ENCODE data around the gene FOXRED2. TPM values are rescaled to one million over a fixed set of nuclear protein-coding genes. Genes with fewer than 3 reads are reported as not detected.
"Not testable (repeated sequence)": the region's sequence is repeated elsewhere in the genome, so short reads cannot be mapped to it uniquely, and the experiment has no call there.

FOXRED2 gene
- total RNA-seq, 1 donor from 2014 or later, result 23.1 TPM

DNA sequence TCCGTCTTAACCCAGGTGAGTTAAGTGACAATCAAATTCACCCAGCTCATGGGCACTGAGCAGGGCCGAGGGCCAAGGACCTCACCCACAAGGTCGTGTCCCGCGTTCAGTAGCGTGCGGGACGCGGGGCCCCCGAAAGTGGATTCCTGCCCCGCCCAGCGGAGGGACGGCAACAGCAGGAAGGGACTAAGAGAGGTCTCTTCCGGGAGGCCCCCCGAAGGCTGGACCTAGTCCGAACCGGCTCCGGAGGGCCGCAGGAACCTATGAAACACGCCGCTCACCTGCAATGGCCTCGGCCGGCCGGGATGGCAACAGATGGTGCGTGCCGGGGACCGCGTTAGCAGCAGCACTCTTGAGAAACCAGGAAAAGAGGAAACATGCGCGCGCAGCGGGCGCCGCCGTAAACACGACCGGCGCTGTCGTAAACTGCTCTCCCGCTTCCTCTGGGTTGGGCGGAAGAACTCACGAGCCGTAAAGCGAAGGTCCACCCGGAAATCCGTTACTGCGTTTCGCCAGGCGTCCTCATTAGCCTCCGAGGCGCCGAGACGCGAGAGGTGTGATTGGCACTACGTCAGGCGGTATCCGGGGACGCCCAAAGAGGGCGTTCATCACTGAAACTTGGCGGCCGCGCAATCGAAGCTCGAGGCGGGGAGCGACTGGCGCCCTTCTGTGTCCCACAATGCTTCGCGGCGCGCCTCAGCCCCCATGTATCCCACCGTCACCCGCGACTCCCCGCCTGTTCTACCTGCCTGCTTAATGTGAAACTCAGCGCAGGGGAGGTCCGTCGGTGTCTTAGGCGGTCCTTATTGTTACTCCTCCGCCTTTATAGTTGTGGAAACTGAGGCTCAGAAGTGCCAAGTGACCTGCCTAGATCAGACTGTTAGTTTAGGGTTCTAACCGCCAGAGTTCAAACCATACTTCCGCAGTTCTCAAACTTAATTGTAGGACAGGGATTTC, 22.2 kb upstream of the FOXRED2 start, which contains the start of gene EIF3D:
TSS of gene EIF3D (minus strand) at position 372 of the 957 bp plus-strand sequence. CDS start 3,045 bp downstream, outside the sequence.
- H3K4me3 Mint-ChIP-seq (ENCODE audit: unreplicated experiment), result peak within 1 kb of the TSS; percentile 87
- H3K4me1 Mint-ChIP-seq (ENCODE audit: low read depth), result peaks cover 27% of the 10 kb centered on the region
- H3K27me3 Mint-ChIP-seq (ENCODE audit: low read depth), result no peaks in the 10 kb centered on the region
- DNase-seq (ENCODE audit: low spot score), result peak; percentile 98
- TF ChIP-seq, protein P1, sequence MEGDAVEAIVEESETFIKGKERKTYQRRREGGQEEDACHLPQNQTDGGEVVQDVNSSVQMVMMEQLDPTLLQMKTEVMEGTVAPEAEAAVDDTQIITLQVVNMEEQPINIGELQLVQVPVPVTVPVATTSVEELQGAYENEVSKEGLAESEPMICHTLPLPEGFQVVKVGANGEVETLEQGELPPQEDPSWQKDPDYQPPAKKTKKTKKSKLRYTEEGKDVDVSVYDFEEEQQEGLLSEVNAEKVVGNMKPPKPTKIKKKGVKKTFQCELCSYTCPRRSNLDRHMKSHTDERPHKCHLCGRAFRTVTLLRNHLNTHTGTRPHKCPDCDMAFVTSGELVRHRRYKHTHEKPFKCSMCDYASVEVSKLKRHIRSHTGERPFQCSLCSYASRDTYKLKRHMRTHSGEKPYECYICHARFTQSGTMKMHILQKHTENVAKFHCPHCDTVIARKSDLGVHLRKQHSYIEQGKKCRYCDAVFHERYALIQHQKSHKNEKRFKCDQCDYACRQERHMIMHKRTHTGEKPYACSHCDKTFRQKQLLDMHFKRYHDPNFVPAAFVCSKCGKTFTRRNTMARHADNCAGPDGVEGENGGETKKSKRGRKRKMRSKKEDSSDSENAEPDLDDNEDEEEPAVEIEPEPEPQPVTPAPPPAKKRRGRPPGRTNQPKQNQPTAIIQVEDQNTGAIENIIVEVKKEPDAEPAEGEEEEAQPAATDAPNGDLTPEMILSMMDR (IDR thresholded peaks at IDR 0.05), result peak; percentile 16
- H3K36me3 Mint-ChIP-seq (ENCODE audit: low read depth), result peaks cover 16% of the 10 kb centered on the region
- H3K27ac Mint-ChIP-seq (ENCODE audit: unreplicated experiment), result peak within 1 kb of the TSS; percentile 95
- no peaks in the 10 kb centered on the region for H3K9me3 Mint-ChIP-seq (ENCODE audit: low read depth)

GRCh38 chr22:36528341-36528740, 21.5 kb upstream of the FOXRED2 start:
- Mint-ChIP-seq H3K4me3 (ENCODE audit: unreplicated experiment) (peak overlapping the region; percentile 87), H3K27me3 (ENCODE audit: low read depth) (no peaks in the 10 kb centered on the region), H3K4me1 (ENCODE audit: low read depth) (peaks cover 27% of the 10 kb centered on the region), H3K27ac (ENCODE audit: unreplicated experiment) (peak overlapping the region; percentile 95), H3K9me3 (ENCODE audit: low read depth) (no peaks in the 10 kb centered on the region), H3K36me3 (ENCODE audit: low read depth) (peaks cover 23% of the 10 kb centered on the region)
- no peak for DNase-seq (ENCODE audit: low spot score)
- TF ChIP-seq, protein P1 (IDR thresholded peaks at IDR 0.05), result no peak

DNA sequence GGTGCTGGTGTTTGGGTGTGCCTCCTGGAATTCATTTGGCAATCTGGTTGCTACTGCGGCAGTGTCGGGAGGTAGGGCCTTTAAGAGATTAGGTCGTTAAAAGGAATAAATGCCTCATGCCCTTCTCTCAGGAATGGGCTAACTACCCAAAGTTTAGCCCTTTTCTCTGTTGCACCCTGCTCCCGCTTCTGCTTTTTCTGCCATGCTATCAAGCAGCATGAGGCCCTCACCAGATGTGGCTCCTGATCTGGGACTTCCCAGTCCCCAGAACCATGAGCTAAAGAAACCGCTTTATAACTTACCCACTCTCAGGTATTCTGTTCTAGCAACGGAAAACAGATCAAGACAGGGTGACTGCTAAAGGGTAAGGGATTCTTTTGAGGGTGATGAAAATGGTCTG, 15.8 kb upstream of the FOXRED2 start:
- peaks cover 45% of the 10 kb centered on the region for H3K36me3 Mint-ChIP-seq (ENCODE audit: low read depth)
- no peak overlapping the region for H3K4me3 Mint-ChIP-seq (ENCODE audit: unreplicated experiment)
- no peaks in the 10 kb centered on the region for H3K9me3 Mint-ChIP-seq (ENCODE audit: low read depth)
- peaks cover 14% of the 10 kb centered on the region for H3K4me1 Mint-ChIP-seq (ENCODE audit: low read depth)
- H3K27ac Mint-ChIP-seq (ENCODE audit: unreplicated experiment), result no peak overlapping the region
- H3K27me3 Mint-ChIP-seq (ENCODE audit: low read depth), result no peaks in the 10 kb centered on the region
- TF ChIP-seq, protein P1 (IDR thresholded peaks at IDR 0.05), result no peak
- no peak for DNase-seq (ENCODE audit: low spot score)

DNA sequence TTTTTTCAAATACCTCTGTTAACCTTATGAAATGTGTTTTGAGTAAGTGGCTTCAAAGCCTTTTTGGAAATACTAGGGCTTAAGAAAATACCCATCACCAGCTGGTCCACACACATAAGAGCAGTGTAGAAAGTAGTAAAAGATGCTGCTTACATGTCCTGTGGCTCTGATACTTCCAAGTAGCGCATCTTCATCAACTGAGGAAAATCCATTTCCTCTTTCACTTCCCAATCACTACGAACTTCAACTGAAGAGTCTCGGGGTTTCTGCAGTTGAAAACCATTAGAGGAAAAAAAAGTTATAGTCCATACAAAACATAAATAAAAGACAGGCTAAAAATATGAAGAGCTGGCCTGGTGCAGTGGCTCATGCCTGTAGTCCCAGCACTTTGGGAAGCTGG, 13.6 kb upstream of the FOXRED2 start:
- Mint-ChIP-seq H3K36me3 (ENCODE audit: low read depth) (peaks cover 56% of the 10 kb centered on the region), H3K27me3 (ENCODE audit: low read depth) (no peaks in the 10 kb centered on the region), H3K9me3 (ENCODE audit: low read depth) (no peaks in the 10 kb centered on the region), H3K4me3 (ENCODE audit: unreplicated experiment) (no peak overlapping the region), H3K4me1 (ENCODE audit: low read depth) (no peaks in the 10 kb centered on the region), H3K27ac (ENCODE audit: unreplicated experiment) (no peak overlapping the region)
- TF ChIP-seq, protein P1 (IDR thresholded peaks at IDR 0.05), result no peak
- no peak for DNase-seq (ENCODE audit: low spot score)

DNA sequence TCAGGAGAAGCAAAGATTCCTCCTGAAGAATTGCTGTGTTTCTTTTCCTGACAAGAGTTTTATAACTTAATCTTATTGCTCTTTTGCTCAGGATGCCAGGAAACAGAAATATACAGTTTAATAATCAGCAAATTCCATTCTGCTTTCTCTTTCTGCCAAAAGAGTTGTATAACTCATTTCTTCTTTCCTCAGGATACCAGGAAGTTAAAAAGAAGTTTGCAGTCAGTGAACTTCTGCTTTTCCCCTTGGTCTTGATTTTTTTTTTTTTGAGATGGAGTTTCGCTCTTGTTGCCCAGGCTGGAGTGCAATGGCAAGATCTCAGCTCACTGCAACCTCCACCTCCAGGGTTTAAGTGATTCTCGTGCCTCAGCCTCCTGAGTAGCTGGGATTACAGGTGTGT, 13.1 kb upstream of the FOXRED2 start:
- not testable (repeated sequence) for H3K4me1 Mint-ChIP-seq (ENCODE audit: low read depth); H3K27me3 Mint-ChIP-seq (ENCODE audit: low read depth); H3K9me3 Mint-ChIP-seq (ENCODE audit: low read depth); H3K27ac Mint-ChIP-seq (ENCODE audit: unreplicated experiment); DNase-seq (ENCODE audit: low spot score); H3K4me3 Mint-ChIP-seq (ENCODE audit: unreplicated experiment)
- peaks cover 55% of the 10 kb centered on the region for H3K36me3 Mint-ChIP-seq (ENCODE audit: low read depth)

All from chondrocyte (in vitro differentiated cells).